Measurements from ENCODE around the gene SLC43A1. TPM values are rescaled to one million over a fixed set of nuclear protein-coding genes. Genes with fewer than 3 reads are reported as not detected.

Gene SLC43A1
- polyA plus RNA-seq, 1 donor: 7.2 TPM

DNA sequence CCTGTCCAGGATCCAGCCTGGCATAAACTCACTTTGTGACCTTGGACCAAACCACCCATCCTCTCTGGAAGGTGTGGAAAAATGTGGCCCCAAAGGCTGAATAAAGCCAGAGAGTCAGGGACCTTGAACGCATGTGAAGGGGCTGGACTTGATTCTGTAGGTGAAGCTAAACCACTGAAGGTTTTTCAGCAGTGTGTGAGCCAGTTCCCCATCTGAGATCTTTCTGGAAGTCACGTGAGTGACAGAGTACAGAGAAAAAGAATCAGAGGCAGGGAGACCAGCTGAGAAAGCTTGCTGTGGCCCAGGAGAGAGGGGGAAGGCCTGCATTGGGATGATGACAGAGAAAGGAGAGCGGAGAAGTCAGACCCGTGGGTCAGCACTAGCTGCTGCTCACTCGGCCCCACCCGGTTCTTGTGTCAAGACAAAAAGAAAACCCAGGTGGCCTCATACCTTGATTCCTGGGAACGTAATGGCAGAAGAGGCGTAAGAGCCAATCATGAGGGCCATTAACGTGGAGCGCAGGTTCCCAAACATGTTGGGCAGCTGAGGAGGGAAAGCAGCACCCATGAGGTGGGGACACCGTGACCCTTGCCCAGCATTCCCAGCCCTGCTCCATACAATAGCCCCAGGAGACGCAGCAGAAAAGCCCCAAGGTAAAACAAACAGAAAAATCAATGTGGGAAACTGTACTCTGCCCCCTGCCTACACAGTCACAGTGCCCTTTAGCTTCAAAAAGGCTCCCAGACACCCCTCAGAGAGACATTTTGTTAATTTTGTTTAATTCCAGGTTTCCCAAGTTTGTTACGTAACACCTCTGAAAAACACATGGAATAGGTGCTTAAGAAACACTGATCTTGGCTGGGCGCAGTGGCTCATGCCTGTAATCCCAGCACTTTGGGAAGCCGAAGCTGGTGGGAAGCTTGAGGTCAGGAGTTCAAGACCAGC, 17.9 kb downstream of the SLC43A1 start:
- DNase-seq: no peak

DNA sequence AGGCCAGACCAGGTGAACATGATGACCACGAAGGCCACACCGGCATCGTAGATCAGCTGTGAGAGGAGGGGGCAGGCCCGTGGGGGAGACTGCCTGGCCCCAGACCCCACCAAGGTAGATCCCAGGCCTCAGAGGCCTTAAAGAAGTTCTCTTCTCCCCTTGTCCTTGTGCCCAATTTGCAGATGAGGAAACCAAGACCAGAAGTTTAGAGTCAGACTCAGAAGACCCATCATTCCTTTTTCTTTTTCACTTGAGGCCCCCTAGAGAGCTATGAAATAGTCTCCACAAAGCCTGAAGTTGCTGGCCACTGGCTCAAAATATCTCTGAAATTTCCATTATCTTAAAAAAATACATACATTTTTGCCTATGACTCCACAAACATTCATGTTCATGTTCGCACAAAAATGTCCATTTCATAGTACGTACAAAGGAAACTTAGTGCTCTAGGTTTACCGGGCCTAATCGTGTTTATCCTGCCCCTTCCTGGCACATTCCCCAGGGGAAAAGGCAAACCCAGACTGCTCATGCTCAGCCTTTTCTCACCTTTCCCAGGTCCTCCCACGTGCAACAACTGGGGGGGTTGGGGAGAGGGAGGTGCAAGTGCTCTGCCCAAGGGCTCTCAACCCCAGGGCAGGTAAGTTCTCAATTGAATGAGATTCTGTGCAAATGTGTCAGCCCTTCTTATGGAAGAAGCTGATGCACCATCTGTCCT, 19.2 kb downstream of the SLC43A1 start:
- DNase-seq: no peak

DNA sequence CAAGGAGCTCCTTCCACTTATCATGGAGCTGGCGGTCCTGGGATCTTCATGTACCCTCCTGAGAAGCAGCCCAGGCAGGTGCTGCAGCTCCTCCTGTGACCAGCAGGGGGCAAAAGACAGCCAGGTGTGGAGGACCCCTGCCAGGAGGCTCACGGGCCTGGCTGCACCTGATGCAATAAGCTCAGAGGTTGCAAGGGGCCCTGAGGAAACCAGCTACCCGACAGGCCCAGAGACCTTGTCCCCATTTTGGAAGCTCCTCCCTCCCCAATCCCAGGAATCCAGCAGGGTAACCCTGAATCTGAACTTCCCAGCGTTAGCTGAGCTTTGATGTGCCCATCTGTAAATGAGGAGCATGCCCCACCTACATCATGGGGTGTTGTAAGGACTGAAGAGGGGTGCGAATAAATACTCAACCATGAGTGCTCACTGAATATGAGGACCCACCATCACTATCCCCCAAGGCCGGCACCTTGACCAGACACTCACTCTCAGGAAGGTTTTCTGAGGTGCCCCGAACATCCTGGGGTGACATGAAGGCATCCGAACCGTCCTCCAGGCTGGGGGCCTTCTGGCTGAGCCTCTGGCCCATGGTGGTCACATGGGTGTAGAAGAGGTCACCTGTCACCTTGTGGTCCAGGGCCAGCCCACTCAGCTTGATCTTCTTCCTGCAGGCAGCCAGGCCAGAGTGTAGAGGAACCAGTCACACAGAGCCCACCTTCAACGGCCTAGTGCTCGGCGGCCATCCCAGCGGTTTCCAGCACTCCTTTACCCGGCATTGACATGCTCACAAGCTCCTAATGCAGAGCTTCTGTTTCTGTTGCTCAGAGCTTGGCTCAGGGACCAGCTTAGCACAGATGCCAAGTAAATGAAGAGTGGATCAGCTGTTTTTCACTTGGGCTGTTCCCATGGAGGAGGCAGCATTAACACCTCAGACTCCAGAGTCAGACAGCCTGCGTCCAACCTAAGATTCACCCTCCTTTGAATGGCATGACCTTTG, 21.7 kb downstream of the SLC43A1 start:
- DNase-seq: no peak

DNA sequence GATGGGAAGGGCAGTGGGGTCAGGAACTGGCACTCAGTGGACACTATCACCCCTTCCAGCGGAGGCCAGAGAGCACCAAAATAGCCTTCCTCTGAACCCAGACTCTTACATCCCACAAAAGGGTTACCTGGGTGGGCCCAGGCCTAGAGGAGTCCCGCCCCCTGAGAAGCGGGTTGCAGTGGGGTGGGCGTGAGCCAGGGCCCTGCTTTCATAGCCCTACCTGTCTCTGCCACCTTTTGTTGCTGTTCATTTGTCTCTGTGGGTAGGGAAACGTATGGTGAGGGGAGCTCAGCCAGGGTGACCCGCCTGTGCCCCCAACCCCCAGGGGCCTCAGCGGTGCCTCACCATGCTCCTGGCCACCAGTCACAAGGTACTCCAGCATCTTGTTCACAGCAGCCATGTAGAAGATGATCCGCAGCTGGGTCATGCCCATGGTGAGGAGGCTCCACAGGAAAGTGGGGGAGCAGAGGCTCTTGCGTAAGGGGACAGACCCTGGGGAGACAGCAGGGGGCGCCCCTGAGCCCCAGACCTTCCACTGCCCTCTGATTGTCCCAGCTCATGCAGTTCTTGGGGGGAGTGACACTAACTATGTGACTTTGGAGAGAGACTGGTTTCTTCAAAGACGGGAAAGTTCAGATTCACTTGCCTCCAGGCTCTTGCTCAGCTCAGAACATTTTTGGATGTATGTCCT, 24.0 kb downstream of the SLC43A1 start:
- no peak for DNase-seq

DNA sequence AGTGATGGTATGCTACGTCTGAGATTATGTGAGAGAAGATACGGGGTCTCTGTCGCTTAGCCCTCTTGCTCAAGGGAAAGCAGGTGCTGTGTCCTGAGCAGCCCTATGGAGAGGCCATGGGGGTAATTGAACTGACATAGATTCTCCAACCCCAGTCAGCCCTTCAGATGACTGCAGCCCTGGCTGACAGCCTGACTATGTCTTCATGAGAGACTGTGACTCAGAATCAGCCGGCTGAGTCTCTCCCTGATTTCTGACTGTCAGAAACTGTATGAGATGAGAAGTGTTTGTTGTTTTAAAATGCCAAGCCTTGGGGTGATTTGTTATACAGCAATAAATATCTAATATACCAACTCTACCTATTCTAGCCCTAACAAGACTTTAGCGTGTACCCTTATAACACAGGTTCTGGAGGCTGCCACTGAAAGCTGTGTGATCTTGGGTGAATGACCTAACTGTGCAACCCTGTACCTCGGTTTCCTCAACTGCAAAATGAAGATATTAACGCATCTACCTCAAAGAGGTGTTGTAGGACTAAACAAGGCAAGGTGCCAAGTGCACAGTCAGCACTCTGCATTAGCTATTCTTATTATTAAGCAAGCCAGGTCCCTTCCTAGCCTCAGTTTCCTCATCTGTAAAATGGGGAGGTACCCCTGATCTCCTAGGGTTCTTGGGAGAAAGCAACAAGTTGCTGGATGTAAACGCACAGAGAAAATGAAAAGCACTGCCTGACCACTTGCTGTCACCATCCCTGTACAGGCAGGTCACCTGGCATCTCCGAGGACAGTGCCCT, 24.9 kb downstream of the SLC43A1 start:
- no peak for DNase-seq

DNA sequence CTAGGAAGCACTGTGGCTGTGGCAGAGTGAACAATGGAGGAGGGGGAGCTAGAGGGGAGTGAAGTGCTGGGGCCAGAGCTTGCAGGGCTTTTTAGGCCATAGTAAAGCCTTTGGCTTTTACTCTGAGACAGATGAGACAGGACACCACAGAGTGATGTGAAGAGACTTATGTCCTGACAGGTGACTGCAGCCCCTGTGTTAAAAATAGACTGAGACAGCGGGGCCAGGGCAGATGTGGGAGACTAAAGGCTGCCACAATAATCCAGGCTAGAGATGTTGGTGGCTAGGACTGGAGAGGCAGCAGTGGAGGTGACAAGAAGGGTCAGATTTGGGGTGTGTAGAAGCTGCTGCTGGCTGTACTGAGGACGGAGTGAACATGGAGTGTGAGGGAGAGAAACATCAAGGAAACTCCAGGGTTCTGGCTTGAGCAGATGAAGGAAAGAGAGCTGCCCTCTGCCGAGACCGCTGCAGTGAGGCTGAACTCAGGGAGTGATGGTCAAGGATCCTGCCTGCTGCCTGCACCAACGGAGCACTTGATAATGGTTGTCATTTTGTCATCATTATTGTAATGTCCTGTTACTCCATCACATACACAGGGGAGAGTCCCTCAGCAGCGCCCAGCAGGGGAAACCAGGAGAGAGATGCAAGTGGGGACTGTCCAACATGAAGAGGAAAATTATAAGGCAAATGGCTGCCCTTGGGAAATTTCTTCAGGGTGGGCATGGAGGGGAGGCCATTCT, 27.4 kb downstream of the SLC43A1 start:
- no peak for DNase-seq

DNA sequence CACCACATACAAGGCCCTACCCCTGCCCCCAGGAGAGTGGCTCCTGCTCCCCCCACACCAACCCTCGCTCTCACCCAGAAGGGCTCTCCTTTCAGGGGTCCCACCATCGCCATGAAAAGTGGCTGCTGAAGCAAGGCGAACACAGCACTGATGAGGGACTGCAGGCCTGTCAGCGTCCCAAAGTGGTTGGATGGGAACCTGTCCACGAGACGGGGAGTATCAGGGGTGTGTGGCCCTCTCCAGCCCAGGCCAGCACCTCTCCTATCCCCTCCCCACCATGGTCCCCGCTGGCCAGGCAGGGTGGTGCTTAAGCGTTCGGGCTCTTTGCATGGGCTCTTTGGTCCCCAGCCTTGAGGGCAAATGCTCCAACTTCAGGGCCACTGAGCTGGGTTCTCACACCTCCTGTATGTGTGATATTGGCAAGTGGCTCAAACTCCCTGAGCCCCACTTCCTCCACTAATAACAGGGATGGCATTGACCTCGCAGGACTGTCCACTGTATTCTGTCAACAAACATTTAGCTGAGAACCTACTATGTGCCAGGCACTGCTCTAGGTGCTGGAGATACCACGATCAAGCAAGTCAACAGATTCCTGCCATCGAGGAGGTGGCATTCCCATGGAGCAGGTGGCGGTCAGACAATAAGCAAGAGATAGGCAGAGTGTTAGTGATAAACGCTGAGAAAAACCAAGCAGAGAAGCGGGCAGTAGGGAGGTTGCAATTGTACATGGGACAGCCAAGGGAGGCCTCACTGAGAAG, 28.3 kb downstream of the SLC43A1 start:
- no peak for DNase-seq

DNA sequence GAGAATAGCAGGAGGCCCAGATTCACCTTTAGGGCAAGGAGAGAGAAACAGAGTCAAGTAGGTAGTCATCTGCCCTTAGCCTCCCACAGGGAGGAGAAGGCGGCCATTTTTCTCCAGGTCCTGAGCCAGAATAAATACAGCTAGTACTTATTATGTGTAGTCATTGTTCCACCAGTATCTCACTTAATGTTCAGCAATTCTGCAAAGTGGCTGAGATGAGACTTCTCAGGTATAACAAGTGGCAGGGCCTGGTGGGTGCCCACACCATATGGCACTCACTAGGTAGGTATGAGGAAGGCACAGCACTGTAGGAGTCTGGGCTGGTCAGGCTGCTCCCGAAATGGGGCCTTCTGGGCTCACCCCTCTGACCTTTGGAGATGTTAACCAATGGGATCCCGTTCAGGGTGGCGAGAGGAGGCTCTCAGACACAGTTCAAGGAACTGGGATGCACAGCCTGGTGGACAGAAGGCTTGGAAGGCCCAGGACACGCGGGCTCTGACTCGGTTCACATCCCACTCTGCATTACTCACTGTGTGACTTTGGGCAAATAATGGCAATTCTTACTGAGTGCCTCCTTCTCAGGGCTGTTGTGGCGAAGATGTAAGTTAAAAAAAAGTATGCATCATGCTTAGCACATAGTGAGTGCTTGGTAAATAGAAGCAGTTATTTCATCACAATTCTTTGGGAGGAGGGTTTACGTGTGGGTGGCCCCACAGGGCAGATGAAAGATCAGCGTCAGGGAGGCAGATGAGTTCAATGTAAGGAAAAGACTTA, 30.1 kb downstream of the SLC43A1 start:
- DNase-seq: no peak

DNA sequence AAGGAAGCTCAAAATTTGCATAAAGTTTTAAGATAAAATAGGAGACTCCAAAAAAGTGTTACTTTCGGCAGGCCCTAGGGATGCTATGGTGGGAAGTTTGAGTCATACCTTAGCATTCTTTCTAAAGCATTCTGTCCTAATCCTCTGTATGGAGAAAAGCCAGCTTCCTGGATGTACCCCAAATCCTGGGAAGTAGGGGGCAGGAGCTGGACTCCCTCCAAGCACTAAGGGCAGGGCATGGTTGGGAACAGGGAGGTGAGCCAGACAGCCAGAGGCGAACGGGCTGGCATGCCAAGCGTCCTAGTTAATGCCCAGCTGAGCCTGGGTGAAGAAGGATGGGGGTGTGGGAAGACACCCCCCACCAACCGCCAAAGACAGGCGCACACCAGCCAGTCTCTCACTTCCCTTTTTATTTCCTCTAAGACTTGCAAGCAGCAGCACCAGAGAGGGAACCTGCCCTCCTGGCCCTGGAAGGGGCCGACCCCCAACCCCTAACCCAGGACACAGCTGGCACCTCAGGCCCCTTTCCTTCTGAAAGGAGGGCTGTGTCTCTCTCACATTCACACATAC, 31.3 kb downstream of the SLC43A1 start:
- no peak for DNase-seq

DNA sequence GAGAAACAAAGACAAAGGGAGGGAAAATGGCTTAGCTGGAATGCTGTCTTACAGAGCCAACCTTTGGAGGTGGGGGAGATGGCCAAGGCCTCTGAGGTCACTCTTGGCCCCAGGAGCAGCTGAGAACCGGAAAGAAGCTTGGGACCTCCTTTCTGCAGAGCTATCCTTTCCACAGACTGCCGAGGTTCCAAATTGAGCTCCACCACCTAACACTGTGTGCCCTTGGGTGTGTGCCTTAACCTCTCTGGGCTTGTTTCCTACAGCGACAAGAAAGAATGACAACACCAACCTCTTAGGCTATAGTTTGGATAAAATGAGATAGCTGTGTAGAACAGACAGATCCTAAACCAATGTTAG, 32.0 kb downstream of the SLC43A1 start:
- DNase-seq: no peak

DNA sequence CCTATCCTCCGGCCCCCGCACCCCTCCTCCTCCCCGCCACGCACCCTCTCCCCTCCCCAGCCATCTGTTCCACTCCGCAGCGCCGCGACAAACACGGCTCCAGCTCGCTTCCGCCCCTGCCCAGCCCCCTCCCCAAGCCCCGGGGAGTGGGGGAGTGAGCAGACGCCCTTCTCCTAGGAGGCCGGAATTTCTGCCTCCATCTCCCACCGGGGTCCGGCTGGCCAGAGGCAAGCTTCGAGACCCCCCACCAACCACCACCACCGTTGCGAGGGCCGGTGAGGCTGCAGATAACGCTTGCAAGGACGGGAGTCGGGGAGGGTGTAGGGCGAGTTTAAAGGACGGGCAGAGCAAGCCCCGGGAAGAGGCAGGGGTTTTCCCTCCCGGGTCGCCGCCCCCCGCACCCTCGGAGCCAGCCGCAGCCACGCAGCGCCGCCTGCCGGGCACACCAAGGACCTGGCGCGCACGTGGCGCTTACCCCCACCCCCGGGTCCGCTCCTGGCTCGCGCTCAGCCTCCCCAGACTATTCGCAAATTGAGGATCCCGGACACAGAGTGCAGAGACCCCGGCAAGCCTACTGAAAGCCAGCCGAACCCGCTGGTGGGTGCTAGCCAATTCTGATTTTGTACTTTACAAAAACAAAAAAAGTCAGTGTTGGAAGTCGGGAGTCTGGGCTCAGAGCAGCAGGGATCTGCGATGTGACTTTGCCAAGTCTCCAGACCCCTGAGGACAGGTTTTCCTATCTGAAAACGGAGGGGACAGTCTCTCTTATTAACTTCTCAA, 32.5 kb downstream of the SLC43A1 start:
- peak; percentile 62 for DNase-seq

DNA sequence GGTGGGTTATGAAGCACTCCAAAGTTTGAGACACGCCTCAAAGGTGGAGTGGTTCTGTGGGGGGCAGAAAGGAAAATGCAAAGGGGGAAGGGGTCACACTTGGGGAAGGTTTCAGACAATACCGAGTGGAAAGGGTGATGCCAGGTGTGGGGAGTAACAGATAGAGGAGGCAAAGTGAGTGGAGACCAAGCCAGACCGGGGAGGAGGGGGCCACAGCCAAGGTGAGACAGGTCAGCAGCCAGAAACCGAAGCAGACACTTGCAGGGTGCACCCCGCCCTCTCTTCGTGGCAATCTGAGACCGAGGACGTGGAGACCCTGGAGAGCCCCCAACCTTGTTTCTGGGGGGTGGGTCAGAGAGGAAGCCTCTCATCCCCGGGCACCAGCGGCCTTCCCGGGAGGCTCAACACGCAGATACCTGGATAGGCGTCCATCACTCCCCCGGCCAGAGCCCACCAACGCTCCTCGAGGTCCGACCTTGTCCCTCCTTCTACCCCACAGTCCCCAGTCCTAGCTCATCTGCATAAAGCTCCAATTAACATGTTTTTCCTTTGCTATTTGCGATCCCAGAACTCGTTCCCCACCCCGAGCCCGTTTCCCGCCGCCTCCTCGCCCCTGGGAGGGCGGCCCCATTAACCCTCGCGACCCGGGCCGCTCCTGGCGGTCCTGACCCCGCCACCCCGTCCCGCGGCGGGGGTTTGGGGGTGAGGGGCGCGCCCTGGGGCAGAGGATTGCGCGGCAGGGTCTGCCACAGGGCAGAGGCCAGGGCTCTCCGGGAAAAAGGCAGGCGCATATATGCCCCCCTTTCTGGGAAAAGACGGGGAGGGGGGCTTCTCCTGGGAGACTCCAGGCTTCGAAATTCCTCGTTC, 33.4 kb downstream of the SLC43A1 start:
- no peak for DNase-seq

DNA sequence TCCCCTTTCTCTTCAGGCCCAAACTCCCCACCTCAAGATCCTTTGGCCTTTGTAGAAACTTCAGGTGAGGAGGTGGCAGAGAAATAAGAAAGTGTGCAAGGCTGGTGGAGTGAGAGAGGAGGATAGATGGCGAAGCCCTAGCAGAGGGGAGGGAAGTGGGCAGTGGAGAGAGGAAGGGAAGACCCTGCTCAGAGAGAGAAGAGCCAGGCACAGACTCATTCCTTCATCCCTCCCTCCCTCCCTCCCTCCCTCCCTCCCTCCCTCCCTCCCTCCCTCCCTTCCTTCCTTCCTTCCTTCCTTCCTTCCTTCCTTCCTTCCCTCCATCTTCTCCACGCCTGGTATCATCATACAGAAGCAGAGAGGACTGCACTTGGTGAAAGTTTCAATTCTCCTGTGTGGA, 34.2 kb downstream of the SLC43A1 start:
- DNase-seq: no peak

DNA sequence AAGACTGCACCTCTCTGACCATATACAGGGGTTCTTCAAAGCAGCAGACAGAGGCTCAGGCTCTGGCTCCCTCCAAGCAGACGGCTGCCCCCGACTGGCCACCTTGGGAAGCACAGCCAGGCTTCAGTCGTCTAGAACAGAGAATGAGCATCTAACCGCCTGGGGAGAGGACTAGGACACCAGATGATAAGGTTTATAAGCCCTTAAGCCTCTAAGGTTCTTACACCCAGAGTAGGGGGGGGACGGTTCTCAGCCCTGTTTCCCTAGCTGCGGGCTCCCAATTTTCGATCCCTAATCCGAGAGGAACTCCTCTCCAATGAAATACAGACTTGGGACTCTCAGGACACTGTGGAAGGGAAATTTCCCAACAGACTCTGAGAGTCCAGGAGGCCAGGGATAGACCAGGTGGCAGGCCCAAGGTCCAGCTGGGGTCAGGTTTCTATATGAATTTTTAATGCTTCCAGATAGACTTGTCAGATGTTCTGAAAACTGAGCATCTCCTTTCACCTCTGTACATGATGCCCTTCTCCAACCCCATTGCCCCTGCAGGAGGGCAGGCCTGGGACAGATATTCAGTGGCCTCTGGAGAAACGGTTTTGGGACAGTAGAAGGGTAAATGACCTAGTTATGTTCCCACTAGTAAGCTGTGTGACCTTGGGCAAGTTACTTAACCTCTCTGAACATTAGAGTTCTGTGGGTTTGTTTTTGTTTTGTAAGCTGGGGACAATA, 34.9 kb downstream of the SLC43A1 start:
- no peak for DNase-seq

DNA sequence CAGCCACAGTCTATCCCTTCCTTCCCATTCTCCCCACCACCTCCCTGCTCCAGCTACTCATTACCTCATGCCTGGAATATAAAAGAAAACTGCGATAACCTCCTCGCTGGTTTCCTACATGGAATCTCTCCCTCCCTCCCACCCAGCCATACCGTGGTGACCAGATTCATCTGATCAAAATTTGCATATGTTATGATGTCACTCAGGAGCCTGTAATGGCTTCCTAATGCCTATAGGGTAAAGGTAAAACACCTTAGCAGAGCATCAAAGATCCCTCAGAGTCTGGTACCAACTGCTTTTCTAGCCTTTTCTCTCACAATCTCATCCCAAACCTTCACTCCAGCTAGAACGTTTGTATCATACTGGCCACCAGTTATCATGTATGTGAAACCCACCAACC, 35.6 kb downstream of the SLC43A1 start:
- DNase-seq: no peak
